Stimulated activated naive CD4-positive, alpha-beta T cell (primary cell): ENCODE results near the gene HVCN1.
"Not testable (repeated sequence)": the region's sequence is repeated elsewhere in the genome, so short reads cannot be mapped to it uniquely, and the experiment has no call there.

ENCODE experiments used
- DNase-seq, 6 experiments: peaks; one replicate each; lab custom pipeline; 2025; lab: John Stamatoyannopoulos, UW

Gene HVCN1

DNA sequence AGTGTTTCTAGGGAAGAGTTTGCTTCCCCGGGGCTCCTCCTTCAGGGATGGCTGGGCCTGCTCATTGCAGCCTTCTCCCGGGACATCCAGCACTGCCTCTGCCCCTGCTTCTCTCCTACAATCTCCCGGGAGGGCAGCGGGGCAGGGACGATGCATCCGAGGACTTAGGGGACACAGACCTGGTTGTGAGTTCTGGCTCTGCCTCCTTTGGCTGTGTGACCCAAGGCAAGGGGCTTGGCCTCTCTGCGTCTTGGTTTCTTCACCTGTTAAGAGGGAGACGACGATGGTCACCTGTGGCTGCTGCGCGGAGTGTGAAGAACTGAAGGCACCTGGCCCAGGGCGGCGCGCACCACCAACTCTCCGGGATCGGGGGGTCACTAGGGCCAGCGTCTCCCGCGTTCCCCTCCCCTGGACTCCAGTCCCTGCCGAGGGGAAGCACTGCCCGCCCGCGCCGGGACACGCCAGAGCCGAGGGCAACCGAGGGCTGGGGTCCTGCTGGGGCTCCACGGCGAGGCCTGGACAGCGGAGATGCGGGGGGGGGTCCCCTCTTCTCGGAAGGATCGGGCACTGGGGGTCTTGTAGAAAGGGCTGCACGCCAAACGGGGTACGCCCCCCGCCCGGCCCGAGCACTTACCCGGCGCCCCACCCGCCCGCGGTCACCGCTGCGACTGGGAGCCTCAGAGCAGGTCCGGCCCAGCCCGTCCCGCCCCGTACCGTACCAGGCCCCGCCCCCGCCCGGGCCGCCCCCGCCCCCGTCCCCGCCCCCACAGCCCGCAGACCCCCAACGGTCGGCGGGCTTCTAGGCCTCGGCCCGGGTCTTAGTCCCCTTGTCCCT lies at the start of gene HVCN1:
Gene HVCN1, minus strand, starts transcription at position 670 of the 835 bp plus-strand sequence. CDS start 5,870 bp downstream, outside the sequence.
- DNase-seq: peak in 4 of 6 experiments; percentile 14 to 48 (median 26)

- no peak for DNase-seq
Measured at GRCh38 chr12:110737532-110737931, 48.6 kb upstream of the HVCN1 start.

GRCh38 chr12:110737016-110737415 lies 48.1 kb upstream of the HVCN1 start:
- not testable (repeated sequence) for DNase-seq

DNA sequence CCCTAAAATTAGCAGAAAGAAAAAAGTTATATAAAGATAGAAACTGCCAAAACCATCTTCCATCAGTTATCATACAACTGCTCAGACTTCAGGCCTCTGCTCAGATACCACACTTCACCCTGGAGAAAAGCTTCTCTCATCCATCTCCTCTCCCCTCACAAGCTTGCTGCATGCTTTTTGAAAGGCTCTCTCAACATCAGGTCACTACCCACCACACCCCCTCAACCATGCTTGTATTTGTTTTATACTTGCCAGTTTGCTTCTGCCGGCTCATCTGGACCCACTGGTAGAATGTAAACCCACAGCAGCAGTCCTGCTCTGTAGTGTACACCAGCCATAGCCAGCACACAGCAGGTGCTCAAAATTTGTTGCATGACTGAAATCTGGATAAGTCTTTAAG lies 45.0 kb upstream of the HVCN1 start:
- no peak for DNase-seq

DNA sequence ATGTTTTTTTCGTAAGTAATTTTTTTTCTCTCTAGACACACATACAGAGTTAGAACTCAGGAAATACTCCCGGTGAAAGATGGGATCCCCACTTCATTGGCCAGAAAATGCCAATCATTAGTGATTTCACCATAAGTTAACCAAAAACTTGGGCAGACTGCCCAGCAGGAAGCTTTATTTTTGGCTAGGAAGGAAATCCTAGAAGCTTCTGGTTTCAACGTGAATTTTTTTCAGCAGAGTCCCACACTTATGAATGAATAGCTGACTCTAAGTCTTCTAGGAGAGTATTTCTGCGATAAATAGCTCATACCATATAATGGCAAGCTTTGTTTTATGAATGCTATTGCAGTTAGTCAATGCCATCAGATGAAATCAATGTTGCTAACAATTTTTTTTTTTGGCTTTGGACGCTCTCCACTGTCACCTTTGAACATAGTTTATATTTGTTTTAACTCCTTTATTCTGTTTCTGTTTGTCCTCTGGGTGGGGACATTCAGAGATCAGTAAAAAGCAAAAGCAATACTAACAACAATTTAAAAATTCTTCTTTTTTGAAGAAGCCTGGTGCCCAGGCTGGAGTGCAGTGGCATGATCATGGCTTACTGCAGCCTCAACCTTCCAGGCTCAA lies 44.3 kb upstream of the HVCN1 start:
- no peak for DNase-seq

DNA sequence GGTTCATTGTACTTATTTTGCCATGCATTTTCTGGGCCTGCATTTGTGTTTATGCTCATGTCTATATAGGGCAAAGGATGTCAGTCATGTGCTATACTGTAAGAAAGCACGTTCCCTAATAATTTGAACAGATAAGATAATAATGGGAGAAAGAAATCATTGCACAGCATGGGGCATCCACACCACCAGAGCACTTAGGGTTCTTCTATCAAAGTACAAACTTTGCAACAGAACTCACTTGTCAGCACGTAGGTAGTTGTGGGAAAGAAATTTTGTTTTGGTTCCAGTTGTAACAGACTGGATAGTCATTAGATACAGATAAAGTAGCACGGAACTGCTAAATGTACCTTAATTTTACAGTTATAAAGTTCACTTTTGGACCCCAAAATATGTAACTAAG lies 43.7 kb upstream of the HVCN1 start:
- DNase-seq: no peak

- DNase-seq: no peak
Measured at GRCh38 chr12:110731479-110731878, 42.6 kb upstream of the HVCN1 start.

DNA sequence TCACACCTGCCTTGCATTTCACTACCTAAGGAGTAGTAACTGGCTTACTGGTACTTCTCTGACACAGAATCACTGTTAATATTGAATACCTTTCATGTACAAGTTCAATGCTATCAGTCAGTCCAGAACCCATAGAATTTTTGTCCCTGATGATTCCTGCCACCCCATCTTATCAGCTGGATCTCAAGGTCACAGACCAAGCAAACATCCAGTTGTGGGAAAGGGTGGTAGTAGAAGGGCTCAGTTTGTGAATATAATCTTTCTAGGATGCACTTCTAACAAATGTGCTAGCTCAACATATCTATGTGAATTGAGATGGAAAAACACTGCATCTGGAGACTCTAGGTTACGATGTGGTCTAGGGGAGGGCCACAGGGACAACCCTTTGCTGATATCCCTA lies 39.7 kb upstream of the HVCN1 start:
- no peak for DNase-seq

DNA sequence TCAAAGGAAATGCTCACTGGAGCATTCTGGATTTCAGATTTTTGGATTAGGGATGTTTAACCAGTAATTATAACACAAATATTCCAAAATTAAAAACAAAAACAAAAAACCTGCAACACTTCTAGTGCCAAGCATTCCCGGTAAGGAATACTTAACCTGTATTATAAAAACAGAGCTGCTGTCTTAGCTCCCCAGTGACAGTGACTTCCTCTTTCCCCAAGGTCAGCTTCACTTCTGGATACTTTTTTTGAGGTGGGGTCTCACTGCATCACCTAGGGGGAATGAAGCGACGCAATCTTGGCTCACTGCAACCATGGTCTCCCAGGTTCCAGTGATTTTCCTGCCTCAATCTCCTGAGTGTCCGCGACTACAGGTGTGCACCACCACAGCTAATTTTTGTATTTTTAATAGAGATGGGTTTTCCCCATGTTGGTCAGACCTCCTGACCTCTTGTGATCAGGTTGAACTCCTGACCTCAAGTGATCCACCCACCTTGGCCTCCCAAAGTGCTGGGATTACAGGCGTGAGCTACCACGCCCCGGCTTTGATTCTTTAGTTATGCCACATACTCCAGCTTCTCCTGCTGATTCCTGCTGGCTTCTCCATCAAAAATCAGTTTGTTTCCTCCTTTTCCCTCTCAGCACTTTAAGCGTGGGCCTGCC lies 37.9 kb upstream of the HVCN1 start:
- no peak for DNase-seq

- DNase-seq: no peak
Measured at GRCh38 chr12:110726028-110726427, 37.1 kb upstream of the HVCN1 start.

- DNase-seq: no peak
Measured at GRCh38 chr12:110725267-110725666, 36.4 kb upstream of the HVCN1 start.

DNA sequence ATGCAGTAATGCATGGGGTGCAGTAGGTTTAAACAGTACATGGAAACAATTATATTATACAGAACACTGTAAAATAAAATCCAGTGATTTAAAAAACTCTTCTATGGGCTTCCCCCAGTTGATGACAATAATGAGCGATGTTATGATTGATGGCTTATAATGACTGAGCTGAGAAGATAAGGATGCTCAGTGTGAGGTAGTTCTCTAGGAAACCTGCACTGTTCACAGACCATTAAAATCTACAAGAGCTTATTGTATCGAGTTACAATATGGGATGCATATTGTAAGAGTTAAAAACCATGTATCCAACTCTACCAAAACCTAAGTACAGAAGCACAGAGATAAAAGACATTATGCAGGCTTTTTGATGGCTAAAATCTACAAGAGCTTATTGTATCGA lies 34.0 kb upstream of the HVCN1 start:
- DNase-seq: not testable (repeated sequence)

DNA sequence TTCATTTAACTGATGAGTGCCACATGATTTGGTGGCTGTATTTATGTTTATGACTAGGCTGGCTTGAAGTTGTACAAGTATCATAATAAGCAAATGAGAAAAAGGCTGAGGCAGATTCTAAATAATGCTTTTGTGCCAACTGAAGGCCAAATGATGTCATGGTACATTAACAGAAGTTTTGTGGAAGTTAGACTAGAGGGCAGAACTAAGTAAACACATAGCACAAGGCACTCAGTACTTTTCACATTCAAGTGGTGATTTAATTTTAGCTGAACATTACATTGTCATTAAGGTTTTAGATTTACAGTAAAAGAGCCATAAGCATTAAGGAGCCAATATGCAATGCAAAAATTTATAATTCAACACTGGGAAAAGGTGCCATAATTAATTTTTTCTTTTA lies 32.7 kb upstream of the HVCN1 start:
- DNase-seq: no peak

- no peak for DNase-seq
Measured at GRCh38 chr12:110720516-110720915, 31.6 kb upstream of the HVCN1 start.

DNA sequence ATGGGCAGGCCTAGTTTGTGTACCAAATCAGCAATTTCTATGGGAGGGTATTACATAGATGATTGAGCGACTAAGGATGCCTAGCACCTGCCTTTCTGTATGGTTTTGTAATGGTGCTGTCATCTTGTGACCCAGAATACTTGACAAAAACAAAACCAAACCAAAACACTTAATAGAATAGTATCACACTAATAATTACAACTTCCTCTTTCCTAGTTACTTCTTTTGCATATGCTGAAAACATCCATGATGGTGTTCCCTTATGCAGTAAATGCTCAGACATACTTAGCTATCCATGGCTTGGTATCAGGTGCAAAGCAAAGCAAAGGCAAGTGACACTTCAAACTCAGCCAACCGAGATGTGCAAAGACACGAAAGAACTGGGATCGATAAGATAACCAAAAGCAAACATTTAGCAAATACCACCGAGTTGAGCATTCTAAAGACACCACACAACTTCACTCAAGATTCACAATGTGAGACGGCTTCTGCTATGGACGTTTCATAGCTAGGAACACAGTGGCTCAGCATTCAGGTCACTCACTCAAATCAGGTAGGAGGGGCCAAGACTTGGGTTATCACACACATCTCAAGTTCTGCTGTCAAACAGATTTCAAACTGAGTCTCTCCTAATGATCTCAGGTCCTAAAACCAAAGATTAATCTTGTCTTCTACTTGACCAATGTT lies 29.4 kb upstream of the HVCN1 start:
- no peak for DNase-seq

GRCh38 chr12:110717037-110717436 lies 28.1 kb upstream of the HVCN1 start:
- no peak for DNase-seq

DNA sequence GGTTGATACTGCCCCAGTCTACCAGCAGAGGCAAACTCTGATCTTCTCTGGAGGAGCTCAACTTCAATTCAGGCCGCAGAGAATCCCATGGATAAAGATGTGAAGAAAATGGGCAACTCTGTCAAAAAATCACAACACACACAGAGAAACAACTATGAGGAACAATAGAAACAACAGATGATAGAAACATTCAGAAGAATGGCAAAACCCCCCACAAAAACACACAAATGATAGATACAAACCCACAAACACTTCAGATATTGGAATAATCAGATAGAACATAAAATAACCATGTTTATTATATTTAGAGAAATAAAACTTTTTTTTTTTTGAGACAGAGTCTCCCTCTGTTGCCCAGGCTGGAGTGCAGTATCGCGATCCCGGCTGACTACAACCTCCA lies 20.0 kb upstream of the HVCN1 start:
- DNase-seq: no peak

DNA sequence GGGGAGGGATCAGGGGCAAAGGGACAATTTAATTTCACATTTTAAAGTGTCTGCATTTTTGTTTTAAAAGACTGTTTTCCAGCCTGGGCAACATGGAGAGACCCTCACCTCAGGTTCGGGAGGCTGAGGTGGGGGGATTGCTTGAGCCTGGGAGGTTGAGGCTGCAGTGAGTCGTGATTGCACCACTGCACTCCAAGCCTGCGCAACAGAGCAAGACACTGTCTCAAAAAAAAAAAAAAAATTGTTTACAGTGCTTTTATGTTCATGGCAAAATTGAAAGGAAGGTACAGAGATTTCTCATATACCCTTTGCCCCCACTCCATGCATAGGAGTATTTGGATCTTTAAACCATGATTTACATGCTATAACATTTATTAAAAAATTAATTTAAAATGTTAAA lies 16.4 kb upstream of the HVCN1 start:
- no peak for DNase-seq

DNA sequence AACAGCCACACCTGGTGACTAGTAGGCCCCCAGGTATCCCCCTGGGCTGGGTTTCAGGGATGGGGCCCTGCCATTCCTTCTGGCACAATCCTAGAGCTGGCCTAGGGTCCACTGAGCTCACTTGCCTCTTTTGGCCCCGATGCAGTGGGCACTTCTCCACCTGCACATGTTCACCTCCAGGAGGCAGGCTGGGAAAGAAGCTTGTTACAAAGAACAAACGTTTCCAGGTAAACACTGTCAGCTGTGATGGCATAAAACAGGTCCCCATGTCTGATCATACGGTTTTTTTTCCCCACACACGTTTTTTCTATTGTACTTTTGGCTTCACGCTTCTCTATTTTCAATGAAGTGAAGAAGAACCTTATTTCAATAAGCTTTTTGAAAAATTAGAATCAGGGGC lies 15.8 kb upstream of the HVCN1 start:
- DNase-seq: peak in 2 of 6 experiments; percentile 6

GRCh38 chr12:110704231-110704630 lies 15.3 kb upstream of the HVCN1 start:
- DNase-seq: no peak

DNA sequence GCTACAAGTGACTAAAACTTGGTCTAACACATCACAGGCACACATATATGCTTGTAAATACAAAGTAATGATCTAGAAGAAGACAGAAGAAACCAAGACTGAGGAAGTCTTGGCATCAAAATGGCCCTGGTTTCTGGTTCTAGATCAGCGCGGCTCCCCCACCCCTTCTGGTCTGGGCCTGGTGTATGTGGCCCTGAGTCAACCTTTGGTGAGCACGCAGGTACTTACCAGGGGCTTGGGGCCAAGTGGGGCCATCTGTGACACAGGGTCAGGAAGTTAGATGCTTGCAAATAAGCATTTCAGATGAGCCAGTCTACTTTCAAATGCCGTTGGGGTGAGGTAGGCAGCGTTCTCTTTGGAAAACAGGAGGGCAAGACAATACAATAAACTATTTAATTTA lies 13.2 kb upstream of the HVCN1 start:
- DNase-seq: no peak
